Chondrocyte (in vitro differentiated cells): ENCODE data around the gene FETUB. TPM values are rescaled to one million over a fixed set of nuclear protein-coding genes. Genes with fewer than 3 reads are reported as not detected.
A peak's percentile ranks its signal among the peaks of the same experiment; 100 is the strongest.

ENCODE experiments used
- DNase-seq: peaks from one replicate; pipeline ENCODE4 v3.0.0; 2021; ENCODE audit warnings: mixed read lengths, low spot score
- H3K27ac Mint-ChIP-seq: one replicate; pipeline ENCODE4 v1.8.0; 2021; ENCODE audit warnings: mild to moderate bottlenecking, moderate library complexity, mixed read lengths; ENCODE audit not compliant: unreplicated experiment
- H3K27me3 Mint-ChIP-seq: 2 replicates; pipeline ENCODE4 v1.8.0; 2021; ENCODE audit warnings: low read depth, mixed read lengths
- H3K36me3 Mint-ChIP-seq: 2 replicates; pipeline ENCODE4 v1.8.0; 2021; ENCODE audit warnings: low read depth, mixed read lengths
- H3K4me1 Mint-ChIP-seq: 2 replicates; pipeline ENCODE4 v1.8.0; 2021; ENCODE audit warnings: low read depth, mild to moderate bottlenecking, mixed read lengths
- H3K4me3 Mint-ChIP-seq: one replicate; pipeline ENCODE4 v1.8.0; 2021; ENCODE audit warnings: mild to moderate bottlenecking, moderate library complexity, mixed read lengths; ENCODE audit not compliant: unreplicated experiment
- H3K9me3 Mint-ChIP-seq: 2 replicates; pipeline ENCODE4 v1.8.0; 2021; ENCODE audit warnings: low read depth, mixed read lengths
- CTCF ChIP-seq: fragments of 200-600 bp; sonication (generic); IDR thresholded peaks from 2 replicates; pipeline ENCODE4 v1.5.0; 2021; ENCODE audit warnings: antibody characterized with exemption, mild to moderate bottlenecking, moderate library complexity
- total RNA-seq: library from RNA; stranded (reverse); gene quantifications from 3 replicates; pipeline ENCODE4 v1.2.1, GENCODE V29; 2021

The FETUB gene
- total RNA-seq, 1 donor from 2014 or later = not detected

- no peak overlapping the region for H3K27ac Mint-ChIP-seq
- H3K36me3 Mint-ChIP-seq = no peaks in the 10 kb centered on the region
- H3K27me3 Mint-ChIP-seq = peaks cover 28% of the 10 kb centered on the region
- no peak for DNase-seq
- peaks cover 7% of the 10 kb centered on the region for H3K4me1 Mint-ChIP-seq
- H3K4me3 Mint-ChIP-seq = no peak overlapping the region
- TF ChIP-seq CTCF = no peak
- H3K9me3 Mint-ChIP-seq = peaks cover 2% of the 10 kb centered on the region
Observed at GRCh38 chr3:186635532-186635931, 4.7 kb upstream of the FETUB start.

- no peak for DNase-seq
- no peak overlapping the region for H3K4me3 Mint-ChIP-seq
- peaks cover 2% of the 10 kb centered on the region for H3K9me3 Mint-ChIP-seq
- no peak for TF ChIP-seq CTCF
- peaks cover 21% of the 10 kb centered on the region for H3K27me3 Mint-ChIP-seq
- H3K4me1 Mint-ChIP-seq = peaks cover 16% of the 10 kb centered on the region
- no peak overlapping the region for H3K27ac Mint-ChIP-seq
- no peaks in the 10 kb centered on the region for H3K36me3 Mint-ChIP-seq
Observed at GRCh38 chr3:186636536-186636935, 3.7 kb upstream of the FETUB start.

GRCh38 chr3:186637686-186638085 lies 2.5 kb upstream of the FETUB start:
- peaks cover 16% of the 10 kb centered on the region for H3K4me1 Mint-ChIP-seq
- DNase-seq = no peak
- H3K4me3 Mint-ChIP-seq = no peak overlapping the region
- peaks cover 2% of the 10 kb centered on the region for H3K9me3 Mint-ChIP-seq
- H3K27ac Mint-ChIP-seq = no peak overlapping the region
- no peaks in the 10 kb centered on the region for H3K36me3 Mint-ChIP-seq
- no peak for TF ChIP-seq CTCF
- H3K27me3 Mint-ChIP-seq = peaks cover 21% of the 10 kb centered on the region

- Mint-ChIP-seq H3K36me3 (no peaks in the 10 kb centered on the region), H3K27ac (no peak overlapping the region), H3K27me3 (peaks cover 21% of the 10 kb centered on the region), H3K4me3 (no peak overlapping the region), H3K9me3 (peaks cover 2% of the 10 kb centered on the region), H3K4me1 (peaks cover 16% of the 10 kb centered on the region)
- TF ChIP-seq CTCF = no peak
- DNase-seq = no peak
Observed at GRCh38 chr3:186638259-186638658, 1.9 kb upstream of the FETUB start.

GRCh38 chr3:186640473-186640818 lies 247 bp downstream of the FETUB start:
- no peak for TF ChIP-seq CTCF
- H3K27ac Mint-ChIP-seq = peak overlapping the region; percentile 37
- H3K27me3 Mint-ChIP-seq = peaks cover 24% of the 10 kb centered on the region
- peaks cover 16% of the 10 kb centered on the region for H3K4me1 Mint-ChIP-seq
- DNase-seq = no peak
- peak overlapping the region; percentile 14 for H3K4me3 Mint-ChIP-seq
- H3K36me3 Mint-ChIP-seq = no peaks in the 10 kb centered on the region
- H3K9me3 Mint-ChIP-seq = no peaks in the 10 kb centered on the region
